CD4-positive, alpha-beta T cell treated with Interleukin-15 for 1 hour (primary cell): ENCODE results near the gene SDK1.

Experiments used
- DNase-seq: peaks from one replicate; pipeline ENCODE4 v3.0.0-alpha.2; 2020

SDK1 gene

DNA sequence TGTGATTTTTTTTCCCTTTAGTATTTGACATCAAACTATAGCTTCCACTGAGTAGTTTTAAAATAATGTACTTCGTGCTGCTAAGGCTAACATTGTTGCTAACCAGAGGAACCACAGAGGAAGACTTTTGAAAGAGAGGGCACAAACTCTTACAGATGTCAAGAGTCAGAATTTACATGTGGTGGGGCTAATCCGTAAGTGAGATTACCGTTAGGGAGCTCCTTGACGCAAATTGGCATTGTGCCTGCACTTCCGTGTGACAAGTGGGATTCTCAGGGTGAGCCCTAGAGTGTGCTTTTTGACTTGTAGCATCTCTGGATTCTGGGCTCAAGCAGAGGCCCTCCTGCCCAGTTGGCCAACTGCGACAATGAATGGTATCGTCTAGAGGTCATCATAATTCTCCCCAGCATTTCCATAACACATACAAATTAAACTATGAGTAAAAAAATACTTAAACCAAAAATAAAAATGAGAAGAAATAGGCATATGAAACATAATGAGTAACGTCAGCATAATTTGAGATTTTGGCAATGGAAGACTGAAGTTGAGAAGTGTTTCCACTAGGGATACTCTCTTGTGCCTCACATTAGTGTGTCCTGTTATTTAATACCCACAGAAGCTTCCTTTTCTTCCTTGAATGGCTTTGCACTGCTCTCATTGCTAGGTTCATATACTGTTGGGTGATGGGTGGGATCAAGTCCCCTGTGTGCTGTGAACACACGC is 164.0 kb downstream of the SDK1 start:
- DNase-seq = peak; percentile 52

DNA sequence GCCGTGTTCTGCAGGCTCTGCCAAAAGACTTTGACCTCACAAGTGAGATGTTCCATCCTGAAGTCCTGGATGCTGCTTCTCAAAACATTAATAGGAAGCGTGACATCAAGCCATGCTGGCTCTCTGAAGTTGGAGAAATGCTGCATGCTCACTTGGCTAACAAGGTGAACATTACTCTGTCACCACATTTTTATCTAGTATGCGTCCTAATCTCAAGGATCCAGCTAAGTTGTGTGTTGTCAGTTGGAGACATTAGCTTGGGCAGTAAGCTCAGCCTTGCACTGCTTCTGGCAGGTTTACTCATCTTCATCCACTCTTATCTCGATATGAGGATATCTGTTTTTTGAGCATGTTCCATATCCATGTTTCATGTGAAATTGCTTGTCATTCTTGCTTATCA is 165.2 kb downstream of the SDK1 start:
- no peak for DNase-seq

DNA sequence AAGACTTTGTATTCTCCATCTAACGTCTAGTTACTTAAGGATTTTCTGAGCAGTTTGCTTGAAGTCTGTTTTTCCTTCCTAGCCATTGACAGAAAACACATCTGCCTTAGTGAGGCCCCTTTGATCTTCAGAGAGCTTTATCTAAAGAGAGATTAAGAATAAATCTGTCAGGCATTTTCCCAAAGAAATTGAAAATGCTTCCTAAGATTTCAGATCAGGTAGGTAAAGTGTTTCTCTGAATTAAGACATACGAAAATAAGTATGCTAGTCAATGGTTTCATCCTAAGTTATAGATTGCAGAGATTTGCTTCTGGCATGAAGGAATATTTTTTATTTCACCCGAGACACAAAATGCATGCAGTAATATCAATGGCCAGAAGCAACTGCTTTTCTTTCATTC is 168.6 kb downstream of the SDK1 start:
- no peak for DNase-seq

GRCh38 chr7:3480197-3480596 is 179.1 kb downstream of the SDK1 start:
- DNase-seq = no peak

- no peak for DNase-seq
Measured at GRCh38 chr7:3481435-3481834, 180.4 kb downstream of the SDK1 start.

GRCh38 chr7:3482147-3482921 is 181.3 kb downstream of the SDK1 start:
- DNase-seq = no peak

DNA sequence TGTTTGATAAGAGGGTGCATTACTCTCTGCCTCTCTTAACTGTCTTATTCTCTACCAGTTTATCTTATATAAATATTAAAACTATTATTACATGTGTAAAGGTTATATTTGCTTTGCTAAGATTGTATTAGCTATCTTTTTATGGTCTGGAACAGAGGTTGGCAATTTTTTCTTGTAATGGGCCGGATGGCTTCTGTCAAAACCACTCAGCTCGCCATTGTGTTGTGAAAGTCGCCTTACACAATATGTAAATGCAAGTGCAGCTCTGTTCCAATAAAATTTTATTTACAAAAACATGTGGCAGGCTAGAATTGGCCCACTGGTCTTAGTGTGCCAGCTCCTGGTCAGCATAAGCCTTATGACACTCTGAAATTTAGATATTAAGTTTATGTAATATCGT is 185.8 kb downstream of the SDK1 start:
- DNase-seq = no peak

GRCh38 chr7:3488829-3489228 is 187.8 kb downstream of the SDK1 start:
- DNase-seq = no peak

- DNase-seq = no peak
Measured at GRCh38 chr7:3493499-3493898, 192.4 kb downstream of the SDK1 start.

DNA sequence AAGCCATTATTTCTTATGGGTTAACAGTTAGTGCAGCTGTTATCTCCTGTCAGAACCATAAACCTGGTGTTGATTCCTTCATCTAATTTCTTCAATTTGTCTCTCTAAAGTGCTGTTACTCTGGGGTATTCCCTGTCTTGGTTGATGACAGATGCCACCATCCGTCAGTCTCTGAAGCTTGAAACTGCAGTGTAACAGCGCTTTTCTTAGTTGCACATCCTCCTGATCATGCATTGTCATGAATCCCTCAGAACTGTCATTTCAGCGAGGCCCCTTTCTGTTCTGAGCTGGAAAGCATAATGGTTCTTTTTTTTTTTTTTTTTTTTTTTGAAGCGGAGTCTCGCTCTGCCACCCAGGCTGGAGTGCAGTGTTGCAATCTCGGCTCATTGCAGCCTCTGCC is 193.9 kb downstream of the SDK1 start:
- DNase-seq = no peak

DNA sequence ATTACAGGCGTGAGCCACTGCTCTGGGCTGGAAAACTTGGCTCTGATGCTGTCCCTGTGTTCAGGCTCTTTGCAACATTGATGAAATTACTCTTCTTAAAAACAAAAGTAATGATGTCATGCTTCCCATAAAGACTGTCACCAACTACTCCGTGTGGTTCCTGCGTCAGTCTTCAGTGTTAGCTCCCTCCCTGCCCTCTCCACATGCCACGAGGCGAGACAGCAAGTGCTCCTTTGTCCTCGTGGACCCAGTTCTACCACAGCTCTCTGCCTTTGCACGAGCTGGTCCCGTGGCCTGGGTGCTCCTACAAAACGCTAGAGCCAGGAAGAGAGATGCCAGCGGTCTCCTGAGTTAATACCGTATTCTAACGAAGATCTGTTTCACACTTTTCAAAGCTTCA is 194.5 kb downstream of the SDK1 start:
- DNase-seq = no peak

GRCh38 chr7:3495954-3496353 is 194.9 kb downstream of the SDK1 start:
- no peak for DNase-seq

DNA sequence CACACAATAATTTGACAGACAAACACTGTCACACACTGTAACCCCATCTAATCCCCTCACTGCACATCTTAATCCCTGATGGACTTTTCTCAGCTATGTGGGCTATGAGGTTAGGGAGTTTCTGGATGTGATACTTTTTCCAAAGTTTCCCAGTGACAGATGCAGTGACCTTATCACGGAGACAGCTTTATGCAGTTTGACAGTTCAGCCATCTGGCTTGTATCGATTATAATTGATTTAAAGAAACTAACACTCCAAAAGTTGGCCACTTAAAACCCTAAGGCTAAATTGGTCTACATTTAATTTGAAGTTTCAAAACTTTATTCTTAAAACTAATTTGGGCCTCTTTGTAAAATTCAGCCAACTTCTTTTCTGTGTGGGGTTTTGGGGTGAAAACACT is 196.7 kb downstream of the SDK1 start:
- no peak for DNase-seq

GRCh38 chr7:3501671-3502070 is 200.6 kb downstream of the SDK1 start:
- no peak for DNase-seq

GRCh38 chr7:3504384-3504783 is 203.3 kb downstream of the SDK1 start:
- DNase-seq = no peak

DNA sequence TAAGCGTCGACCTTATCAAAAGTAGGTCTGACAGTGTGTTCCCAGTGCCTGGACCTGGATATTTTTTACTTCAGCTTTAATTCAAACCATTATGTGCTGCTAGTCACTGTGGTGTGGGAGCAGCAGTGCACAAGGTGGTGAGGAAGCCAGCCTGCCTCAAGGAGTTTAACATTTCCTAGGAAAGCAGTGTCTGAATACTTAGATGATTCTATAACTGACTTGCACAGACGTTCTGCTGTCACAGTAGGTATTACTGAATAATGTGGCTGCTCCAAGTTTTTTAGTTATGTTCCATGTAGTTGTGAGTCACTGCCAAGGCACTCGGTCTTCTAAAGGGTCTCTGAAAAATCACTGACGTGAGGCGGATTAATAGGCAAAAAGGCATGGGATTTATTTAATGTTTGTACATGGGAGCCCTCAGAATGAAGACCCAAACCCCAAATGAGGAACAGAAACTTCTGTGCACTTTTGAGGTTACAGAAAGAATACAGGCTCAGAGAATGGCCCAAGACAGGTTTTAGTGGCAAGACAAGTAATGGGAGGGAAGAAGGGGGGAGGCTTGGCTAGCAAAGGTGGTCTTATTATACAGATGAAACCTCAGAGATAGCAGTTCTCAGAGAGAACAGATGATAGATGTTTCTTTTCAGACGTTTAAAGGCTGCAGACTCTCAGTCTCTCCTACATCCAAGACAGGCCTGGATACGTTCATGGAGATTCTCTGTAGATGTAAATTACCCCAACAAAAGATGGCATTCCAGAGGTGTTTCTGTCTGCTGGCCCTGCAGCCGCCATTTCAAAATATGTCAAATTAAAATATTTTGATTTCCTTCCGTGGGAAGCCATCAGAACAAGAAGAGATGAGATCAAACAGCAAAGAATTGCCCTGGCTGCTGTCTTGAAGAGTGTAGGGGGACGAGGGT is 209.3 kb downstream of the SDK1 start:
- no peak for DNase-seq

DNA sequence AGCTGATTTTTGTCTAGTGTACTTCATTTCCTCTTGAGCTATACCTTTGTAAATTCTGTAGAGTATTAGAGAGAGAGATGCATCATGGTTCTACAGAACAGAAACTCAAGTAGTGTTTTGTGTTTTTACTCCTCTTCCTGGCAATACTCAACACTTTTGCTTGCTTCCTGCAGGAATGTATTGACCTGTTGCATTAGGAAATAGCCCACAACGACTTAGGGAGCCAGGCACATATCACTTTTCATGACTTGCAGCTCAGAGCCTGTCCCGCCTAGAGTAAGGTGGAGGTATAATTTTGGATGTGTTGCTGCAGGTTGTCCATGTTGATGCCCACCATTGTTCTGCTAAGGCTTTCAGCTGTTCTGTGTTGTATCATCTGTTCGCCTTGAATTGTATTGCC is 216.3 kb downstream of the SDK1 start:
- DNase-seq = no peak

- no peak for DNase-seq
Measured at GRCh38 chr7:3518546-3518945, 217.5 kb downstream of the SDK1 start.

DNA sequence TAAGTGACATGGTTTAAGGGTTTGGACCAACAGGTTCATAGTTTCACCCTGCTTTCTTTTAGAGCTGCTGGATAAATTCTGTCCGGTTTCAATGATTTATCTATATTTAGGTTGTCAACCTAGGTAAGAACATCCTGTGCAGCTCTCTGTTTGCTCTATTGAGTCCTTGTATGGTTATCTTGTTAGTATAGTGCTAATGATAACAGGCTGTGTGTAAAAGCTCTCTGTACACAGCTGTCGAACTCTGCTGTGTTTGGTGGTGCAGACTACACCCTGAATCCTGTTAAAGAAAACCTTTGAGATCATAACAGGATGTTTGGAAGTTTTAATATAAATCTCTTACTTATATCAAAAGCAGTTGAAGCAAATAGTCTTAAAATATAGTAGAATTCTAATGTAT is 219.2 kb downstream of the SDK1 start:
- DNase-seq = no peak

DNA sequence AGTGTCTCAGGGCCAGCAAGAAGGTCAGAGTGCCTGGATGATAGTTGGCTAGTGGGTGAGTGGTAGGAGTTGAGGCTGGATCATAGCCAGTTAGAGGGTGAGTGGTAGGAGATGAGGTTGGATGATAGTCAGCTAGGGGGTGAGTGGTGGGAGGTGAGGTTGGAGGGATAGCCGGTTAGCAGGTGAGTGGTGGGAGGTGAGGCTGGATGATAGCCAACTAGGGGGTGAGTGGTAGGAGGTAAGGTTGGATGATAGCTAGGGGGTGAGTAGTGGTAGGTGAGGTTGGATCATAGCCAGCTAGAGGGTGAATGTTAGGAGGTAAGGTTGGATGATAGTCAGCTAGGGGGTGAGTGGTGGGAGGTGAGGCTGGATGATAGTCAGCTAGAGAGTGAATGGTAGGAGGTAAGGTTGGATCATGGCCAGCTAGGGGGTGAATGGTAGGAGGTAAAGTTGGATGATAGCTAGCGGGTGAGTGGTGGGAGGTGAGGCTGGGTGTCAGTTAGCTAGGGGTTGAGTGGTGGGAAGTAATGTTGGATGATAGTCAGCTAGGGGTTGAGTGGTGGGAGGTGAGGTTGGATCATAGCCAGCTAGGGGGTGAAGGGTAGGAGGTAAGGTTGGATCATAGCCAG is 226.6 kb downstream of the SDK1 start:
- DNase-seq = no peak

GRCh38 chr7:3533040-3533439 is 232.0 kb downstream of the SDK1 start:
- DNase-seq = no peak

DNA sequence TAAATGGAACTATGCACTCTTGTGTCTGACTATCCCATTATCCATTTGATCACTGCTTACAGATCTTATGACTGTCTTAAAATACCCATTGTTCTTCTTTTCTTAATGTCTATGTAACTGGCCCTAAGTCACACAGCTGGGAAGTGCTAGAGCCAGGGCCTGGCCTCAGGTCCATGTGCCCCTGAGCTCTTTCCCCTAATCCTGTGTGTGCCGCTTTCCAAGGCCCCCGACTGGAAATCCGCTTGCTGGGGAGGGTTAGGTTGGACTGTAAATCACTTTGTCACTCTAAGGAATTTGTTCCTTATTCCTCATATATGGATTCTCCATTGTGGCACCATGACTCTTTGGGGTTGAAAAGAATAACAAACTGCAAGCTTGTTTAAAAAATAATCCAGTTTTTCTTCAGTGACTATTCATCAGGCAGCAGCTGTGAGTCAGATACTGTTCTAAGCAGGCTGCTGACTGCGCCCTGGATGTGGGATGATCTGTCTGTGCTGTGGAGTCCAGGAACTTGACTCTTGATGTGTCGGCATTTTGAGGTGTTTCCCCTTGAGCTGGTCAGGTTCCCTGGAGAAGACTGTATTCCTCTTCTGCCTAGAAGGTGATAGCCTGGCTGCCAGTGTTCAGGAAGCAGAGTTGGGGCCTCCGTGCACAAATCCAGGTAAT is 236.3 kb downstream of the SDK1 start:
- DNase-seq = no peak

DNA sequence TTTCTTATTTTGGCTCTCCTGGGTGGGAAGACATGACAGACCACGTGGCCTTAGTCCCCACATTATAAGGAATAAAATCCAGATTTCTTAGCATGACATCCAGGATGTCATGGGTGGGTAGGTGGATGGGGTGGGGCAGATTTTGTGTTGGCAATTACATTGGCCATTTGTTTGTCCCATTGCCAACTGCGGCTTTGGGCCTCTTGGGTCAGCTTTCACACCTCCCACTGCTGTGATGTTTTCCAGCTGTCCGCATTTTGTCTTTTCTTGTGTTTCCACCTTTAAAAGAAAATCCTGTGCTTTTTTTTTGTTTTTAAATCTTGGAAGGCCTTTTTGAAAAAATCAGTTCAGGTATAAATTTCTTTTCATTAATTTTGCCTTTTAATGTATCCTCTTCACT is 237.0 kb downstream of the SDK1 start:
- no peak for DNase-seq
